Measurements from ENCODE around the gene PLAC8L1.

PLAC8L1 gene

DNA sequence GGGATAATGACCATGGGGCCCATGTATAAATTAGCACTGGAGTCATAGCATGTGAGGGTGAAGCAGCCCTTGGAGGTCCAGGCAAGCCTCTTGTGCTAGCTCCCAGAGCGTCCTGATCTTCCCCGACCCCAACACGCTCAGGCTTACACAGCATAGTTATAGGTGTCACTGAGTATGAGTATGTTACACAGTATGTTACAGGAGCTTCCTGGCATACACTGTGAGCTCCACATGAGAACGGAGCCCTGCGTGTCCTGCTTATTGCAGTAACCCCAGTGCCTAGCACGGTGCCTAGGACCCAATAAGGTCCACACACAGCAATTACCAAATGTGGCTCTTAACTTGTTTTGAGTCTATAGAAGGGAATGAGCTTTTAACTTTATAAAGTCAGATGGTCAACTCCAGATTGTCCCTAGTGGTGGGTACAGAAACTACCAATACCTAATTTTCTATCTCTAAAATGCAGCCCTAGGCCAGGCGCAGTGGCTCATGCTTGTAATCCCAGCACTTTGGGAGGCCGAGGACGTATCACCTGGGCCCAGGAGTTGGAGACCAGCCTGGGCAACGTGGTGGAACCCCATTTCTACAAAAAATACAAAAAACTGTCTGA, 64.1 kb downstream of the PLAC8L1 start:
- FAIRE-seq, result no peak

DNA sequence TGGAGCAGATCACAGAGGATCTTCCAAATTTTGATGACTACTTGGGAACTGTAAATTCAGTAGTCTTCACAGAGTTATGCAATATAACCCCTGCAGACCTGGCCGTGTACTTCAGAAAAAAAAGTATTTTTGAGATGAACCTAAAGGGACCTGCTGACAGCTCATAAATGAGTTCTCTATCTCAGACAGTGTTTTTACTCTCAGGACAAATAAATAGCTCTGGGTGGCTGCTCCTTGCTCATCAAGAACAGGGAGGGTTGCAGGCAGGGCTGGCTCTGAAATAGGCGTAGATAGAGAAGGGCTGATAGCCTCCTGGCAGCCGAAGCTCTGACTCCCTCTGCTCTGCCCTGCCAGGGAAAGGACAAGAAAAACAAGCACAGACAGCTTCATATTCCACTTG, 64.8 kb downstream of the PLAC8L1 start:
- FAIRE-seq, result no peak

DNA sequence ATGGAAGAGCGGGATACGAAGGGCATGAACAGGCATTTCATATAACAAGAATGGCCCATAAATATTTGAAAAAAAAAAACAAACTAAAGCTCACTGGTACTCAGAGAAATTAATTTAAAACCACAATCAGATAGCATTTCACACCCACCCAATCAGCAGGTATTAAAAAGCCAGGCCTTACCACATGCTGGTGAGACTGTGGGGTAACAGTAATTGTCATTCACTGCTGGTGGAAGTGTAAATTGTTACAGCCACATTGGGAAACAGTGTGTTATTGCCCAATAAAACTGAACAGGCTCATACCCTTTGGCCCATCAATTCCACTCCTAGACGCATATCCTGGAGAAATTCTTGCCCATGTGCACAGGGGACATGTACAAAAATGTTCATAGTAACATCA, 66.0 kb downstream of the PLAC8L1 start:
- FAIRE-seq, result no peak

DNA sequence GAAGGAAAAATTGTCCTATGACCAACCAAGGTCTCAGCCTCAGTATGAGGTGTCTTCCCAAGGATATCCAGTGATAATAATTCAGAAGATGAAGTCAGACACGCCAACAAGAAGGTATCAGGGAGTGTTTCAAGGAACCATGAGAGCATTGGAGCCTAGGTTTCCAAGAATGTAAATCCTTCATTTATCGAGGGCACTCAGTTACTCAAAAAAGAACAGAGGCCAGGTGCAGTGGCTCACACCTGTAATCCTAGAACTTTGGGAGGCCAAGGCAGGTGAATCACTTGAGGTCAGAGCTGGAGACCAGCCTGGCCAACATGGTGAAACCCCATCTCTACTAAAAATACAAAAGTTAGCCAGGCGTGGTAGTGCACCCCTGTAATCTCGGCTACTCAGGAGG, 70.8 kb downstream of the PLAC8L1 start:
- no peak for FAIRE-seq

All from islet of Langerhans (tissue), 1 donor.